ENCODE measurements around the gene ATG3.

DNA sequence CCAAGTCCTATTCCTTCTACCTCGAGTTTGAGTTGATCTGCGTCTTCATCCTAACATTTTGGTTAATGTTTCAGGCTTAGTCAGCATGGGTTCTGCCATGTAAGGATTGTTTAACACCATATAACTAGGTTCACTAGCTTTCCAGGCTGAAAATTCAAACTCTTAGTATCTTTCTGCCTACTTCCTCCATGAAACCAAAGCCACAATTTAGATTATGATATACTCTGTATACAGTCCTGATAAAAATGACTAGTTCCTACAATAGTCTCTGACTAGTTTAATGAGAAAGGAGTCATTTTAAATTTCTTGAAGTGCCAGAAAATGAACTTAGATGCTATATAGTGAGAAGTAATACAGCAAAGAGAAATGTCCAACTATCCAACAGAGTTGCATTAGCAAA lies 55.9 kb downstream of the ATG3 start:
- TF ChIP-seq, protein P1, sequence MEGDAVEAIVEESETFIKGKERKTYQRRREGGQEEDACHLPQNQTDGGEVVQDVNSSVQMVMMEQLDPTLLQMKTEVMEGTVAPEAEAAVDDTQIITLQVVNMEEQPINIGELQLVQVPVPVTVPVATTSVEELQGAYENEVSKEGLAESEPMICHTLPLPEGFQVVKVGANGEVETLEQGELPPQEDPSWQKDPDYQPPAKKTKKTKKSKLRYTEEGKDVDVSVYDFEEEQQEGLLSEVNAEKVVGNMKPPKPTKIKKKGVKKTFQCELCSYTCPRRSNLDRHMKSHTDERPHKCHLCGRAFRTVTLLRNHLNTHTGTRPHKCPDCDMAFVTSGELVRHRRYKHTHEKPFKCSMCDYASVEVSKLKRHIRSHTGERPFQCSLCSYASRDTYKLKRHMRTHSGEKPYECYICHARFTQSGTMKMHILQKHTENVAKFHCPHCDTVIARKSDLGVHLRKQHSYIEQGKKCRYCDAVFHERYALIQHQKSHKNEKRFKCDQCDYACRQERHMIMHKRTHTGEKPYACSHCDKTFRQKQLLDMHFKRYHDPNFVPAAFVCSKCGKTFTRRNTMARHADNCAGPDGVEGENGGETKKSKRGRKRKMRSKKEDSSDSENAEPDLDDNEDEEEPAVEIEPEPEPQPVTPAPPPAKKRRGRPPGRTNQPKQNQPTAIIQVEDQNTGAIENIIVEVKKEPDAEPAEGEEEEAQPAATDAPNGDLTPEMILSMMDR (IDR thresholded peaks at IDR 0.05) = no peak
- TF ChIP-seq POLR2A (IDR thresholded peaks at IDR 0.05) = no peak
- no peak for TF ChIP-seq EP300 (IDR thresholded peaks at IDR 0.05)
